ENCODE results near the gene TRAPPC8.

DNA sequence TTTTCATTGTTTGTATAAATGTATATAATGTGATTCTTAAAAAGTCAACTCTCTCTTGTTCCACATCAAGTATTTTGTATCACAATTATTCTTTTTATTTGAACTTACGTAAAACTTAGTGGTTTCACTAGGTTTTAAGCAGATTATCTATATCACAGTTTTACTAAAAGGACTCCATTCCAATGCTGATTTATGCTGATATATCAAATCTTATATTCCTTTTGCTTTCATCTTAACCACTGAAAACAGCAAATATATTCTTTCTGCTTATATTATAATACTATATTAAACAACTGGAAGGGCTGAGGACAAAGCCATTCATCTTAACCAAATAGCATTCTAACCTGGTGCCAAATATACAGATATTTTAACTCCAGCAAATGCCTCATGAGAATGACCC is 24.2 kb downstream of the TRAPPC8 start:
- TF ChIP-seq, protein P1, sequence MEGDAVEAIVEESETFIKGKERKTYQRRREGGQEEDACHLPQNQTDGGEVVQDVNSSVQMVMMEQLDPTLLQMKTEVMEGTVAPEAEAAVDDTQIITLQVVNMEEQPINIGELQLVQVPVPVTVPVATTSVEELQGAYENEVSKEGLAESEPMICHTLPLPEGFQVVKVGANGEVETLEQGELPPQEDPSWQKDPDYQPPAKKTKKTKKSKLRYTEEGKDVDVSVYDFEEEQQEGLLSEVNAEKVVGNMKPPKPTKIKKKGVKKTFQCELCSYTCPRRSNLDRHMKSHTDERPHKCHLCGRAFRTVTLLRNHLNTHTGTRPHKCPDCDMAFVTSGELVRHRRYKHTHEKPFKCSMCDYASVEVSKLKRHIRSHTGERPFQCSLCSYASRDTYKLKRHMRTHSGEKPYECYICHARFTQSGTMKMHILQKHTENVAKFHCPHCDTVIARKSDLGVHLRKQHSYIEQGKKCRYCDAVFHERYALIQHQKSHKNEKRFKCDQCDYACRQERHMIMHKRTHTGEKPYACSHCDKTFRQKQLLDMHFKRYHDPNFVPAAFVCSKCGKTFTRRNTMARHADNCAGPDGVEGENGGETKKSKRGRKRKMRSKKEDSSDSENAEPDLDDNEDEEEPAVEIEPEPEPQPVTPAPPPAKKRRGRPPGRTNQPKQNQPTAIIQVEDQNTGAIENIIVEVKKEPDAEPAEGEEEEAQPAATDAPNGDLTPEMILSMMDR (IDR thresholded peaks at IDR 0.05), result no peak
- TF ChIP-seq POLR2A (IDR thresholded peaks at IDR 0.05), result no peak

All from esophagus squamous epithelium (tissue), 4 donors.